NT2/D1 (cell line): ENCODE data around the gene PRR7.

Source experiments
- DNase-seq: peaks from one replicate; pipeline ENCODE4 v3.0.0-alpha.2; 2011; ENCODE audit warnings: low read depth, low spot score
- H3K27me3 ChIP-seq: 2 replicates; pipeline ENCODE4 v1.6.0; 2011; ENCODE audit warnings: mild to moderate bottlenecking; ENCODE audit not compliant: insufficient read length, insufficient read depth
- H3K36me3 ChIP-seq: 2 replicates; pipeline ENCODE4 v1.6.1; 2011; ENCODE audit warnings: mild to moderate bottlenecking, low read length, mixed read lengths; ENCODE audit not compliant: insufficient read depth, insufficient read length
- H3K4me1 ChIP-seq: 2 replicates; pipeline ENCODE4 v1.5.1; 2011; ENCODE audit not compliant: insufficient read depth, insufficient read length
- H3K4me3 ChIP-seq: 2 replicates; pipeline ENCODE4 v1.5.1; 2011; ENCODE audit warnings: low read depth; ENCODE audit not compliant: insufficient read length
- H3K9ac ChIP-seq: 2 replicates; pipeline ENCODE4 v1.6.0; 2011; ENCODE audit warnings: low read depth; ENCODE audit not compliant: insufficient read length
- H3K9me3 ChIP-seq: 2 replicates; pipeline ENCODE4 v1.5.1; 2011; ENCODE audit warnings: mild to moderate bottlenecking, low read length; ENCODE audit not compliant: insufficient read depth
- SUZ12 ChIP-seq: IDR thresholded peaks from 2 replicates; pipeline ENCODE4 v1.6.1; 2011; ENCODE audit not compliant: insufficient read length, insufficient read depth; ENCODE audit errors: extremely low read depth
- YY1 ChIP-seq: IDR thresholded peaks from 2 replicates; pipeline ENCODE4 v1.6.1; 2011; ENCODE audit not compliant: insufficient read length, insufficient read depth
- ZNF274 ChIP-seq: IDR thresholded peaks from 2 replicates; pipeline ENCODE4 v1.6.1; 2011; ENCODE audit warnings: mild to moderate bottlenecking, low read depth, low read length

Gene PRR7

GRCh38 chr5:177465044-177465443 lies 18.4 kb downstream of the PRR7 start:
- Histone ChIP-seq H3K9me3 (peaks cover 17% of the 10 kb centered on the region; the same call in 1 of the 2 replicates), H3K4me3 (no peak overlapping the region), H3K9ac (no peak overlapping the region), H3K27me3 (no peaks in the 10 kb centered on the region), H3K4me1 (peaks cover 20% of the 10 kb centered on the region), H3K36me3 (peaks cover 85% of the 10 kb centered on the region)
- TF ChIP-seq SUZ12 (no peak), YY1 (no peak), ZNF274 (no peak)
- DNase-seq = no peak

GRCh38 chr5:177466861-177467260 lies 20.2 kb downstream of the PRR7 start:
- no peak for DNase-seq
- Histone ChIP-seq H3K4me3 (no peak overlapping the region), H3K4me1 (peaks cover 37% of the 10 kb centered on the region), H3K27me3 (no peaks in the 10 kb centered on the region), H3K9ac (no peak overlapping the region), H3K9me3 (peaks cover 9% of the 10 kb centered on the region; the same call in 1 of the 2 replicates), H3K36me3 (peaks cover 88% of the 10 kb centered on the region)
- TF ChIP-seq YY1 (no peak), ZNF274 (no peak), SUZ12 (no peak)

- no peak overlapping the region for H3K9ac ChIP-seq
- H3K9me3 ChIP-seq = peaks cover 9% of the 10 kb centered on the region; the same call in 1 of the 2 replicates
- no peak for TF ChIP-seq SUZ12
- no peak for TF ChIP-seq ZNF274
- TF ChIP-seq YY1 = no peak
- H3K36me3 ChIP-seq = peaks cover 87% of the 10 kb centered on the region
- H3K4me1 ChIP-seq = peaks cover 41% of the 10 kb centered on the region
- no peak for DNase-seq
- H3K27me3 ChIP-seq = no peaks in the 10 kb centered on the region
- no peak overlapping the region for H3K4me3 ChIP-seq
Measured at GRCh38 chr5:177467436-177467835, 20.8 kb downstream of the PRR7 start.

- no peak overlapping the region for H3K9ac ChIP-seq
- TF ChIP-seq ZNF274 (no peak), SUZ12 (no peak), YY1 (no peak)
- no peaks in the 10 kb centered on the region for H3K27me3 ChIP-seq
- peaks cover 41% of the 10 kb centered on the region for H3K4me1 ChIP-seq
- peaks cover 78% of the 10 kb centered on the region for H3K36me3 ChIP-seq
- no peak overlapping the region for H3K4me3 ChIP-seq
- H3K9me3 ChIP-seq = peaks cover 9% of the 10 kb centered on the region; the same call in 1 of the 2 replicates
- DNase-seq = no peak
Measured at GRCh38 chr5:177468329-177468684, 21.7 kb downstream of the PRR7 start.

GRCh38 chr5:177468685-177469628 lies 22.3 kb downstream of the PRR7 start:
- Histone ChIP-seq H3K9ac (peak overlapping the region; percentile 71), H3K4me3 (no peak overlapping the region), H3K9me3 (peaks cover 9% of the 10 kb centered on the region; the same call in 1 of the 2 replicates), H3K27me3 (no peaks in the 10 kb centered on the region), H3K36me3 (peaks cover 72% of the 10 kb centered on the region), H3K4me1 (peaks cover 41% of the 10 kb centered on the region)
- TF ChIP-seq YY1 (no peak), SUZ12 (no peak), ZNF274 (no peak)
- no peak for DNase-seq

- TF ChIP-seq ZNF274 (no peak), SUZ12 (no peak), YY1 (no peak)
- H3K9me3 ChIP-seq = peaks cover 9% of the 10 kb centered on the region; the same call in 1 of the 2 replicates
- H3K4me1 ChIP-seq = peaks cover 47% of the 10 kb centered on the region
- DNase-seq = no peak
- H3K36me3 ChIP-seq = peaks cover 72% of the 10 kb centered on the region
- H3K27me3 ChIP-seq = no peaks in the 10 kb centered on the region
- no peak overlapping the region for H3K4me3 ChIP-seq
- H3K9ac ChIP-seq = peak overlapping the region; percentile 71
Measured at GRCh38 chr5:177469750-177470525, 23.3 kb downstream of the PRR7 start.
